H1 (cell line): ENCODE measurements around the gene ADAMTS17. TPM values are rescaled to one million over a fixed set of nuclear protein-coding genes. Genes with fewer than 3 reads are reported as not detected.

Experiments used
- POLR2A ChIP-seq, 2 experiments: IDR thresholded peaks; 1 replicate in 1 of 2; 2 replicates in 1 of 2; pipeline ENCODE4 v1.6.1; 2011; ENCODE audit warnings: low read depth in 2 of 2, low read length in 2 of 2, mild to moderate bottlenecking in 2 of 2; ENCODE audit errors: control extremely low read depth in 1 of 2
- TAF1 ChIP-seq: IDR thresholded peaks from 2 replicates; pipeline ENCODE4 v1.6.1; 2011; ENCODE audit warnings: mild to moderate bottlenecking, low read depth, low read length
- polyA plus RNA-seq, 7 experiments: library from polyadenylated mRNA; depleted of rRNA in 3 of 7; stranded (reverse) in 5 of 7; unstranded in 2 of 7; fragments of >200 nt in 5 of 7; fragments of 200-250 nt in 2 of 7; gene quantifications; 1 replicate in 5 of 7; 2 replicates in 1 of 7; 4 replicates in 1 of 7; pipeline versions ENCODE4 v1.2.1 to v1.2.3, GENCODE V29; 2011 to 2013; ENCODE audit warnings: missing spikeins in 2 of 7, mixed read lengths in 2 of 7
- total RNA-seq: library from RNA; stranded (reverse); fragmentation: NEBNext Ultra II Directional; extraction: Animal tissue kit (Norgen Biotek cat#: 25700); gene quantifications from 2 replicates; pipeline ENCODE4 v1.2.1, GENCODE V29; 2021
- TF ChIP-seq, protein P1 (sequence below): fragments of 300-600 bp; sonication (generic); IDR thresholded peaks from 2 replicates; pipeline ENCODE4 v1.7.1; 2012; ENCODE audit warnings: low read length, moderate library complexity, mild to moderate bottlenecking, inconsistent platforms; ENCODE audit not compliant: insufficient replicate concordance
- TF ChIP-seq, protein P2 (sequence below): IDR thresholded peaks from 2 replicates; pipeline ENCODE4 v1.6.1; 2011; ENCODE audit warnings: low read depth, mild to moderate bottlenecking, low read length; ENCODE audit not compliant: insufficient read depth

Gene ADAMTS17
- total and polyA plus RNA-seq, 2 of the 8 experiments (the other 6 are each of a cell fraction or from before 2014, with no cell fraction given): 0.51 to 1.7 TPM

DNA sequence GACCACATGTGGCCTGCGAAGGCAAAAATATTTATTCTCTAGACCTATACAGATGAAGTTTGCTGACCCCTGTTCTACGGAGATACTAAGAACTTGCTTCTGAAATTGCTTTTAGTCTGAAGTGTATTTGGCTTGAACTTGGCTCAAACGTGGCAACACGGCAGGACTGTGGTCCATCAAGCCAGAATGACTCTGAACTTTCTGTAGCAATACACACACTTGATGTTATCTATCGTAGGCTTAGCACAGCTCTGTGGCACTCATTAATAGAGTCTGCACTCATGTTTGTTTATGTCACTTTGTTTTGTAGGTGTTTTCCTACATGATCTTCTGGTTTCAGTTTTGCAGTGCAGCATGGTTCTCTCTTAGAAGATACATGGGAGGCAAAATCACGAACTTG, 298.1 kb downstream of the ADAMTS17 start (continued):
- TF ChIP-seq, protein P1, sequence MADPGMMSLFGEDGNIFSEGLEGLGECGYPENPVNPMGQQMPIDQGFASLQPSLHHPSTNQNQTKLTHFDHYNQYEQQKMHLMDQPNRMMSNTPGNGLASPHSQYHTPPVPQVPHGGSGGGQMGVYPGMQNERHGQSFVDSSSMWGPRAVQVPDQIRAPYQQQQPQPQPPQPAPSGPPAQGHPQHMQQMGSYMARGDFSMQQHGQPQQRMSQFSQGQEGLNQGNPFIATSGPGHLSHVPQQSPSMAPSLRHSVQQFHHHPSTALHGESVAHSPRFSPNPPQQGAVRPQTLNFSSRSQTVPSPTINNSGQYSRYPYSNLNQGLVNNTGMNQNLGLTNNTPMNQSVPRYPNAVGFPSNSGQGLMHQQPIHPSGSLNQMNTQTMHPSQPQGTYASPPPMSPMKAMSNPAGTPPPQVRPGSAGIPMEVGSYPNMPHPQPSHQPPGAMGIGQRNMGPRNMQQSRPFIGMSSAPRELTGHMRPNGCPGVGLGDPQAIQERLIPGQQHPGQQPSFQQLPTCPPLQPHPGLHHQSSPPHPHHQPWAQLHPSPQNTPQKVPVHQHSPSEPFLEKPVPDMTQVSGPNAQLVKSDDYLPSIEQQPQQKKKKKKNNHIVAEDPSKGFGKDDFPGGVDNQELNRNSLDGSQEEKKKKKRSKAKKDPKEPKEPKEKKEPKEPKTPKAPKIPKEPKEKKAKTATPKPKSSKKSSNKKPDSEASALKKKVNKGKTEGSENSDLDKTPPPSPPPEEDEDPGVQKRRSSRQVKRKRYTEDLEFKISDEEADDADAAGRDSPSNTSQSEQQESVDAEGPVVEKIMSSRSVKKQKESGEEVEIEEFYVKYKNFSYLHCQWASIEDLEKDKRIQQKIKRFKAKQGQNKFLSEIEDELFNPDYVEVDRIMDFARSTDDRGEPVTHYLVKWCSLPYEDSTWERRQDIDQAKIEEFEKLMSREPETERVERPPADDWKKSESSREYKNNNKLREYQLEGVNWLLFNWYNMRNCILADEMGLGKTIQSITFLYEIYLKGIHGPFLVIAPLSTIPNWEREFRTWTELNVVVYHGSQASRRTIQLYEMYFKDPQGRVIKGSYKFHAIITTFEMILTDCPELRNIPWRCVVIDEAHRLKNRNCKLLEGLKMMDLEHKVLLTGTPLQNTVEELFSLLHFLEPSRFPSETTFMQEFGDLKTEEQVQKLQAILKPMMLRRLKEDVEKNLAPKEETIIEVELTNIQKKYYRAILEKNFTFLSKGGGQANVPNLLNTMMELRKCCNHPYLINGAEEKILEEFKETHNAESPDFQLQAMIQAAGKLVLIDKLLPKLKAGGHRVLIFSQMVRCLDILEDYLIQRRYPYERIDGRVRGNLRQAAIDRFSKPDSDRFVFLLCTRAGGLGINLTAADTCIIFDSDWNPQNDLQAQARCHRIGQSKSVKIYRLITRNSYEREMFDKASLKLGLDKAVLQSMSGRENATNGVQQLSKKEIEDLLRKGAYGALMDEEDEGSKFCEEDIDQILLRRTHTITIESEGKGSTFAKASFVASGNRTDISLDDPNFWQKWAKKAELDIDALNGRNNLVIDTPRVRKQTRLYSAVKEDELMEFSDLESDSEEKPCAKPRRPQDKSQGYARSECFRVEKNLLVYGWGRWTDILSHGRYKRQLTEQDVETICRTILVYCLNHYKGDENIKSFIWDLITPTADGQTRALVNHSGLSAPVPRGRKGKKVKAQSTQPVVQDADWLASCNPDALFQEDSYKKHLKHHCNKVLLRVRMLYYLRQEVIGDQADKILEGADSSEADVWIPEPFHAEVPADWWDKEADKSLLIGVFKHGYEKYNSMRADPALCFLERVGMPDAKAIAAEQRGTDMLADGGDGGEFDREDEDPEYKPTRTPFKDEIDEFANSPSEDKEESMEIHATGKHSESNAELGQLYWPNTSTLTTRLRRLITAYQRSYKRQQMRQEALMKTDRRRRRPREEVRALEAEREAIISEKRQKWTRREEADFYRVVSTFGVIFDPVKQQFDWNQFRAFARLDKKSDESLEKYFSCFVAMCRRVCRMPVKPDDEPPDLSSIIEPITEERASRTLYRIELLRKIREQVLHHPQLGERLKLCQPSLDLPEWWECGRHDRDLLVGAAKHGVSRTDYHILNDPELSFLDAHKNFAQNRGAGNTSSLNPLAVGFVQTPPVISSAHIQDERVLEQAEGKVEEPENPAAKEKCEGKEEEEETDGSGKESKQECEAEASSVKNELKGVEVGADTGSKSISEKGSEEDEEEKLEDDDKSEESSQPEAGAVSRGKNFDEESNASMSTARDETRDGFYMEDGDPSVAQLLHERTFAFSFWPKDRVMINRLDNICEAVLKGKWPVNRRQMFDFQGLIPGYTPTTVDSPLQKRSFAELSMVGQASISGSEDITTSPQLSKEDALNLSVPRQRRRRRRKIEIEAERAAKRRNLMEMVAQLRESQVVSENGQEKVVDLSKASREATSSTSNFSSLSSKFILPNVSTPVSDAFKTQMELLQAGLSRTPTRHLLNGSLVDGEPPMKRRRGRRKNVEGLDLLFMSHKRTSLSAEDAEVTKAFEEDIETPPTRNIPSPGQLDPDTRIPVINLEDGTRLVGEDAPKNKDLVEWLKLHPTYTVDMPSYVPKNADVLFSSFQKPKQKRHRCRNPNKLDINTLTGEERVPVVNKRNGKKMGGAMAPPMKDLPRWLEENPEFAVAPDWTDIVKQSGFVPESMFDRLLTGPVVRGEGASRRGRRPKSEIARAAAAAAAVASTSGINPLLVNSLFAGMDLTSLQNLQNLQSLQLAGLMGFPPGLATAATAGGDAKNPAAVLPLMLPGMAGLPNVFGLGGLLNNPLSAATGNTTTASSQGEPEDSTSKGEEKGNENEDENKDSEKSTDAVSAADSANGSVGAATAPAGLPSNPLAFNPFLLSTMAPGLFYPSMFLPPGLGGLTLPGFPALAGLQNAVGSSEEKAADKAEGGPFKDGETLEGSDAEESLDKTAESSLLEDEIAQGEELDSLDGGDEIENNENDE: no peak
- no peak for TF ChIP-seq TAF1
- no peak for TF ChIP-seq POLR2A (IDR thresholded peaks at IDR 0.05; ENCODE audit: control extremely low read depth in 1 of 2, low read depth in 2 of 2, low read length in 2 of 2)
- TF ChIP-seq, protein P2, sequence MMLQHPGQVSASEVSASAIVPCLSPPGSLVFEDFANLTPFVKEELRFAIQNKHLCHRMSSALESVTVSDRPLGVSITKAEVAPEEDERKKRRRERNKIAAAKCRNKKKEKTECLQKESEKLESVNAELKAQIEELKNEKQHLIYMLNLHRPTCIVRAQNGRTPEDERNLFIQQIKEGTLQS: no peak
- TF ChIP-seq, all 59 proteins: peak for 0
